Stimulated activated CD4-positive, alpha-beta T cell treated with anti-CD3 and anti-CD28 coated beads, Interleukin-1b, Interleukin-23, amount 100 ng/mL, for 24 hours (primary cell): ENCODE data around the gene CDCA4.

ENCODE experiments used
- DNase-seq, 4 experiments: peaks; one replicate each; pipeline ENCODE4 v3.0.0-alpha.2; 2020; ENCODE audit warnings: low read depth in 4 of 4, low spot score in 1 of 4

The CDCA4 gene

GRCh38 chr14:104965561-104966231 lies 55.2 kb downstream of the CDCA4 start:
- no peak for DNase-seq

GRCh38 chr14:104964546-104964945 lies 56.3 kb downstream of the CDCA4 start:
- DNase-seq = no peak
